HL-60 (cell line): ENCODE results near the gene PDHA2.

Experiments
- DNase-seq, 2 experiments: peaks; one replicate each; pipeline ENCODE4 v3.0.0-alpha.2; 2010 to 2020; ENCODE audit warnings: low read depth in 1 of 2, low spot score in 1 of 2
- H3K27ac ChIP-seq: fragments of 250-450 bp; sonication (Bioruptor Pico); replicated peaks from 2 replicates; pipeline ENCODE4 v1.5.1; 2020; ENCODE audit warnings: mild to moderate bottlenecking, moderate library complexity
- H3K27me3 ChIP-seq: fragments of 250-450 bp; sonication (Bioruptor Pico); 2 replicates; pipeline ENCODE4 v1.5.1; 2021; ENCODE audit warnings: mild to moderate bottlenecking, moderate library complexity; ENCODE audit not compliant: insufficient read depth, poor library complexity, severe bottlenecking
- H3K4me3 ChIP-seq: replicated peaks from 2 replicates; pipeline ENCODE4 v1.5.1; 2011; ENCODE audit warnings: mild to moderate bottlenecking, control low read depth, low read length; ENCODE audit not compliant: insufficient read depth
- GABPA ChIP-seq: IDR thresholded peaks from 2 replicates; pipeline ENCODE4 v1.6.1; 2012; ENCODE audit warnings: low read depth
- POLR2AphosphoS5 ChIP-seq: IDR thresholded peaks from 2 replicates; pipeline ENCODE4 v1.6.1; 2012; ENCODE audit warnings: low read depth
- REST ChIP-seq: IDR thresholded peaks from 2 replicates; pipeline ENCODE4 v1.6.1; 2012; ENCODE audit warnings: low read depth; ENCODE audit not compliant: insufficient replicate concordance
- SPI1 ChIP-seq: IDR thresholded peaks from 2 replicates; pipeline ENCODE4 v1.6.1; 2012; ENCODE audit warnings: low read depth, mild to moderate bottlenecking, borderline replicate concordance
- TF ChIP-seq, protein P1 (sequence below): IDR thresholded peaks from one replicate; pipeline ENCODE4 v1.5.1; 2011; ENCODE audit warnings: low read length, control low read depth, inconsistent platforms; ENCODE audit not compliant: insufficient read depth

The PDHA2 gene

DNA sequence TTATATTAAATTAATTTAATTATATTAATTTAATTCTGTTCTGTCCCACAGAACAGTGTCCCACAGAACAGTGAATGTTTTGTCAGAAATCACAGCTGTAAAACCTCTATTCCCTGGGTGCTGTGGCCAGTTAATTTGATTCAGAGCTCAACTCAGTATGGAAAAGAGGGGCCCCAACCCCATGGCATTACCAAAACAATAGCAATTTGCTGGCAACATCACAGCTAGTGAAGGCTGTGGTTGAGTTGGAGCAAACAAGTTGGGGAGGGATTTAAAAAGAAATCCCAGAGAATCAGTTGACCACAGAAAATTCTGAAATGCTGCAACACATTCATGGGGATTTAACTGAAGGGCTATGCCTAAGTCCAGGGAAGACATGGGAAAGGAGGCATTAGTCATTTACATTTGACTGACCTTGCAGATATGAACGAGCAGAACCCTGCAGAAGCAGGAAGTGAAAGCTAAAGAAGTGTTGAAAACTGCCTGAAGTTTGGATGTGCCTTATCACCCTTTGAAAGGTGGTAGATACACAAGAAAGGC, 30.1 kb downstream of the PDHA2 start:
- DNase-seq, result no peak
- Histone ChIP-seq H3K27ac (no peak overlapping the region), H3K27me3 (no peaks in the 10 kb centered on the region), H3K4me3 (no peak overlapping the region)
- TF ChIP-seq, protein P1, sequence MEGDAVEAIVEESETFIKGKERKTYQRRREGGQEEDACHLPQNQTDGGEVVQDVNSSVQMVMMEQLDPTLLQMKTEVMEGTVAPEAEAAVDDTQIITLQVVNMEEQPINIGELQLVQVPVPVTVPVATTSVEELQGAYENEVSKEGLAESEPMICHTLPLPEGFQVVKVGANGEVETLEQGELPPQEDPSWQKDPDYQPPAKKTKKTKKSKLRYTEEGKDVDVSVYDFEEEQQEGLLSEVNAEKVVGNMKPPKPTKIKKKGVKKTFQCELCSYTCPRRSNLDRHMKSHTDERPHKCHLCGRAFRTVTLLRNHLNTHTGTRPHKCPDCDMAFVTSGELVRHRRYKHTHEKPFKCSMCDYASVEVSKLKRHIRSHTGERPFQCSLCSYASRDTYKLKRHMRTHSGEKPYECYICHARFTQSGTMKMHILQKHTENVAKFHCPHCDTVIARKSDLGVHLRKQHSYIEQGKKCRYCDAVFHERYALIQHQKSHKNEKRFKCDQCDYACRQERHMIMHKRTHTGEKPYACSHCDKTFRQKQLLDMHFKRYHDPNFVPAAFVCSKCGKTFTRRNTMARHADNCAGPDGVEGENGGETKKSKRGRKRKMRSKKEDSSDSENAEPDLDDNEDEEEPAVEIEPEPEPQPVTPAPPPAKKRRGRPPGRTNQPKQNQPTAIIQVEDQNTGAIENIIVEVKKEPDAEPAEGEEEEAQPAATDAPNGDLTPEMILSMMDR, result no peak
- TF ChIP-seq SPI1, result no peak
- no peak for TF ChIP-seq POLR2AphosphoS5
- no peak for TF ChIP-seq GABPA
- no peak for TF ChIP-seq REST

DNA sequence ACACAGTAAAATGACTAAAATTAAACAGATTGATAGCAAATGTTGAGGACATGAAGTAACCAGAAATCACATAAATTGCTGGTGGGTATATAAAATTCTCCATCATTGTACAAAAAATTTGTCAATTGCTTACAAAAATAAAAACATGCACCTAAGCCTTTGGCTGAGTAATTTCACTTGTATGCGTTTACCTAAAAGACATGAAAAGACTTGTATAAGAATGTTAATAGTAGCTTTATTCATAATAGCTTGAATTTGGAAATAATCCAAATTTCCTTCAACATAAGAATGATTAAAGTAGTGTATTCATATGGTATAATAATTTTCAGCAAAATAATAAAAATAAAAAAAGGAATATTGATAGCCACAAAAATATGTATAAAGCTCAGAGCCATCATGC, 37.7 kb downstream of the PDHA2 start:
- DNase-seq, result no peak
- H3K4me3 ChIP-seq, result no peak overlapping the region
- TF ChIP-seq REST (no peak), POLR2AphosphoS5 (no peak), GABPA (no peak), SPI1 (no peak)
- TF ChIP-seq, protein P1, result no peak
- no peaks in the 10 kb centered on the region for H3K27me3 ChIP-seq
- H3K27ac ChIP-seq, result no peak overlapping the region

GRCh38 chr4:95887551-95887950, 47.7 kb downstream of the PDHA2 start:
- H3K4me3 ChIP-seq, result no peak overlapping the region
- no peak overlapping the region for H3K27ac ChIP-seq
- TF ChIP-seq GABPA (no peak), REST (no peak)
- no peaks in the 10 kb centered on the region for H3K27me3 ChIP-seq
- no peak for DNase-seq

GRCh38 chr4:95889662-95890061, 49.8 kb downstream of the PDHA2 start:
- TF ChIP-seq GABPA, result no peak
- TF ChIP-seq, protein P1, result no peak
- TF ChIP-seq REST, result peak; percentile 84
- Histone ChIP-seq H3K4me3 (no peak overlapping the region), H3K27me3 (no peaks in the 10 kb centered on the region), H3K27ac (no peak overlapping the region)
- no peak for DNase-seq
